Measurements from ENCODE around the gene SLC37A2. TPM values are rescaled to one million over a fixed set of nuclear protein-coding genes. Genes with fewer than 3 reads are reported as not detected.

SLC37A2 gene
- polyA plus RNA-seq, result 21.0 to 23.4 TPM (median 21.7 TPM) in 3 replicates
- polyA plus RNA-seq (2011; ENCODE audit: low read depth), result 23.5 TPM
- polyA plus RNA-seq (2011; cell fraction: cytosol; rRNA removed), result 10.6 and 12.1 TPM in 2 replicates
- polyA plus RNA-seq (2011; cell fraction: nucleus; rRNA removed), result 29.3 and 30.3 TPM in 2 replicates
- 20.7 and 50.5 TPM in 2 replicates for polyA plus RNA-seq (2012; ENCODE audit: low replicate concordance)
- 27.3 to 36.0 TPM (median 30.6 TPM) in 3 replicates for polyA minus RNA-seq
- polyA minus RNA-seq (2011; cell fraction: cytosol; rRNA and poly(A)+ RNA removed), result 17.3 TPM
- polyA minus RNA-seq (2011; cell fraction: nucleus; rRNA and poly(A)+ RNA removed), result 27.3 and 31.5 TPM in 2 replicates

DNA sequence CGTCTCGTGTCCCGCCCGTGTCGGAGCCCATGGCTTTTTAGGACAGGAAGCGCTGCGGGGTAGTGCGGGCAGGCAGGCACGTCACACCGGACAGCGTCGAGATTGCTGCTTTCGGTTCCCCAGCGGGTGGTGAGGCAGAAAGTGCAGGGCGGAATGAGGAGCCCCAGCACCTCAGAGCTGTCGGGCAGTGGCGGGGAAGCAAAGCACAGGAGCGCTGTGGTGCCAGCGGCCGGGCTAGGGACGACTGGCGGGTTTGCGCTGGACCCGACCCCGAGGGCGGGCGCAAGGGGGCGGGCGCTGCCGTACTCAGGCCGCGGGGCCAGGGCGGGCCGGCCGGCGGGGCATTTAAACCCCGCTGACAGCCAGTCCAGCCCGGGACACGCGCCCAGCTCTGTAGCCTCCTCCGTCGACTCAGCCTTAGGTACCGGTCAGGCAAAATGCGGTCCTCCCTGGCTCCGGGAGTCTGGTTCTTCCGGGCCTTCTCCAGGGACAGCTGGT is at the start of gene SLC37A2:
Gene SLC37A2, plus strand, starts transcription at position 375 of the 498 bp plus-strand sequence. Its CDS starts 63 bp downstream, at position 438.
- Histone ChIP-seq H4K20me1 (ENCODE audit: control insufficient read depth, extremely low read depth, insufficient read depth, low read length) (no peaks in the 10 kb centered on the region), H3K36me3 (ENCODE audit: control insufficient read depth in 2 of 2, extremely low read depth in 1 of 2, insufficient read depth in 2 of 2, low read length in 2 of 2) (no peaks in the 10 kb centered on the region), H3K79me2 (ENCODE audit: control insufficient read depth, insufficient read depth, low read length) (peaks cover 2% of the 10 kb centered on the region), H3K27ac (ENCODE audit: control insufficient read depth, insufficient read depth, low read length) (peak within 1 kb of the TSS; percentile 58), H3K4me3 (ENCODE audit: control insufficient read depth in 2 of 3, extremely low read depth in 1 of 3, insufficient read depth in 2 of 3, low read depth in 1 of 3, low read length in 3 of 3) (peak within 1 kb of the TSS; percentile 54 to 82 (median 71)), H3K4me2 (ENCODE audit: control insufficient read depth, extremely low read depth, insufficient read depth, low read depth, low read length) (peak within 1 kb of the TSS; percentile 88), H3K9me1 (ENCODE audit: control insufficient read depth, extremely low read depth, insufficient read depth, low read length) (no peaks in the 10 kb centered on the region), H3K27me3 (ENCODE audit: control insufficient read depth, extremely low read depth, insufficient read depth, low read length) (no peaks in the 10 kb centered on the region), H3K4me1 (ENCODE audit: control insufficient read depth, extremely low read depth, insufficient read depth, low read length) (peaks cover 10% of the 10 kb centered on the region), H2AFZ (ENCODE audit: control insufficient read depth, low read length) (peak within 1 kb of the TSS; percentile 85), H3K9me3 (ENCODE audit: control insufficient read depth, low read depth, low read length) (no peaks in the 10 kb centered on the region), H3K9ac (ENCODE audit: control insufficient read depth, extremely low read depth, insufficient read depth, low read length) (peak within 1 kb of the TSS; percentile 77)
- TF ChIP-seq, protein P1, sequence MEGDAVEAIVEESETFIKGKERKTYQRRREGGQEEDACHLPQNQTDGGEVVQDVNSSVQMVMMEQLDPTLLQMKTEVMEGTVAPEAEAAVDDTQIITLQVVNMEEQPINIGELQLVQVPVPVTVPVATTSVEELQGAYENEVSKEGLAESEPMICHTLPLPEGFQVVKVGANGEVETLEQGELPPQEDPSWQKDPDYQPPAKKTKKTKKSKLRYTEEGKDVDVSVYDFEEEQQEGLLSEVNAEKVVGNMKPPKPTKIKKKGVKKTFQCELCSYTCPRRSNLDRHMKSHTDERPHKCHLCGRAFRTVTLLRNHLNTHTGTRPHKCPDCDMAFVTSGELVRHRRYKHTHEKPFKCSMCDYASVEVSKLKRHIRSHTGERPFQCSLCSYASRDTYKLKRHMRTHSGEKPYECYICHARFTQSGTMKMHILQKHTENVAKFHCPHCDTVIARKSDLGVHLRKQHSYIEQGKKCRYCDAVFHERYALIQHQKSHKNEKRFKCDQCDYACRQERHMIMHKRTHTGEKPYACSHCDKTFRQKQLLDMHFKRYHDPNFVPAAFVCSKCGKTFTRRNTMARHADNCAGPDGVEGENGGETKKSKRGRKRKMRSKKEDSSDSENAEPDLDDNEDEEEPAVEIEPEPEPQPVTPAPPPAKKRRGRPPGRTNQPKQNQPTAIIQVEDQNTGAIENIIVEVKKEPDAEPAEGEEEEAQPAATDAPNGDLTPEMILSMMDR (optimal IDR thresholded peaks at IDR 0.05 in 1 of 3, IDR thresholded peaks at IDR 0.05 in 1 of 3, conservative IDR thresholded peaks at IDR 0.05 in 1 of 3; ENCODE audit: extremely low read depth in 1 of 3, insufficient read depth in 2 of 3, low read length in 3 of 3), result peak in 1 of 3 experiments; percentile 14
- no peak for TF ChIP-seq EZH2 (IDR thresholded peaks at IDR 0.05; ENCODE audit: low read length)
- dilution Hi-C loops (cut with MboI; ENCODE audit: extremely low pct_ligation_motif_present, low sequenced_read_pairs), result no loop called here
- FAIRE-seq (no peak), DNase-seq (ENCODE audit: low read depth, low spot score) (no peak)

DNA sequence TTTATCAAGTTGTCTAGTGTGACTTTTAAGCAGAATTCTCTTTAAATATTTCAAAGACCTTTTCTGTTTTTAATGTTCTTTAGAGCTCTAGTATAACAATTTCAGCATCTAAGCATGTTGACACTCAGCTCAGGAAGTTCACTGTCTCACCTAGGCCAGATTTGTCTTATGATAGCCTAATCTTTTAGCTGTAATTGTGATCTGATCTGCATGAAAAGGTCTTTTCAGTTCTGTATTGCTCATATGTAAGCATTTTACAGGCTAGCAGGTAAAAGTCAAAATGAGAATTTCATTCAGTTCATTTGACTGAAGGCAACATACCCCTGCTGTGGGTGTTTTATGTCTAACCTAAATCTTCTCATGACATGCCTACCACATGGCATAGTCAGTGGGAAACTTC is 46.7 kb upstream of the SLC37A2 start:
- Histone ChIP-seq H3K4me2 (ENCODE audit: control insufficient read depth, extremely low read depth, insufficient read depth, low read depth, low read length) (no peak overlapping the region), H3K27ac (ENCODE audit: control insufficient read depth, insufficient read depth, low read length) (no peak overlapping the region), H3K4me3 (ENCODE audit: control insufficient read depth in 2 of 3, extremely low read depth in 1 of 3, insufficient read depth in 2 of 3, low read depth in 1 of 3, low read length in 3 of 3) (no peak overlapping the region), H2AFZ (ENCODE audit: control insufficient read depth, low read length) (no peak overlapping the region), H3K4me1 (ENCODE audit: control insufficient read depth, extremely low read depth, insufficient read depth, low read length) (no peaks in the 10 kb centered on the region), H4K20me1 (ENCODE audit: control insufficient read depth, extremely low read depth, insufficient read depth, low read length) (no peaks in the 10 kb centered on the region), H3K27me3 (ENCODE audit: control insufficient read depth, extremely low read depth, insufficient read depth, low read length) (no peaks in the 10 kb centered on the region), H3K79me2 (ENCODE audit: control insufficient read depth, insufficient read depth, low read length) (no peaks in the 10 kb centered on the region), H3K9me1 (ENCODE audit: control insufficient read depth, extremely low read depth, insufficient read depth, low read length) (no peaks in the 10 kb centered on the region), H3K36me3 (ENCODE audit: control insufficient read depth in 2 of 2, extremely low read depth in 1 of 2, insufficient read depth in 2 of 2, low read length in 2 of 2) (no peaks in the 10 kb centered on the region), H3K9ac (ENCODE audit: control insufficient read depth, extremely low read depth, insufficient read depth, low read length) (no peak overlapping the region), H3K9me3 (ENCODE audit: control insufficient read depth, low read depth, low read length) (no peaks in the 10 kb centered on the region)
- FAIRE-seq, result no peak
- no peak for DNase-seq (ENCODE audit: low read depth, low spot score)
- dilution Hi-C loops (cut with MboI; ENCODE audit: extremely low pct_ligation_motif_present, low sequenced_read_pairs), result no loop called here
- no peak for TF ChIP-seq EZH2 (IDR thresholded peaks at IDR 0.05; ENCODE audit: low read length)
- TF ChIP-seq, protein P1 (optimal IDR thresholded peaks at IDR 0.05 in 1 of 3, IDR thresholded peaks at IDR 0.05 in 1 of 3, conservative IDR thresholded peaks at IDR 0.05 in 1 of 3; ENCODE audit: extremely low read depth in 1 of 3, insufficient read depth in 2 of 3, low read length in 3 of 3), result no peak

All from keratinocyte (primary cell).